NCI-H2227 treated with DMSO at 0.1 percent for 48 hours (cell line): ENCODE data around the gene CDK15.
"Not testable (repeated sequence)": the region's sequence is repeated elsewhere in the genome, so short reads cannot be mapped to it uniquely, and the experiment has no call there.

Source experiments
- DNase-seq: peaks from one replicate; lab custom pipeline; 2025; lab: John Stamatoyannopoulos, UW

Gene CDK15

GRCh38 chr2:201806442-201807170, at the start of gene CDK15:
Gene CDK15, plus strand, starts transcription at chr2:201806537. Its CDS starts 128 bp downstream, at chr2:201806665.
- DNase-seq, result peak; percentile 39

DNA sequence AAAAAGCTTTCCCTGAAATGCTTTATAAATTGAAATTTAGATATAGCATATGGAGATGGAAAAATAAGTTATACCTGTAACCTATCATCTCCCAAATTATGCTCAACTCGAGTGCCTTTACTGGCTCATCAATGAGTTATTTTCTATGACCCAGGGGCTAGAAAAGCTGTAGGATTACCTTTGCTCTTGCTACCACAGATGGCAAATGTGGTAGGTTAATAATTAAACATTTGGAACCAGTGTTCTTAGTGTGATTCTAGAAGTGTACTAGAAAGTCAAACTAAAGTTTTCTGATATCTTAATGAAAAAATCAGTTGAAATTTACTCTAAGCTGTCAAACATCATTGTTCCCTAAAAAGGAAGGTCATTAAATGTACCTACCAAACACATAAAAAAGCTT, 48.1 kb upstream of the CDK15 start:
- no peak for DNase-seq

DNA sequence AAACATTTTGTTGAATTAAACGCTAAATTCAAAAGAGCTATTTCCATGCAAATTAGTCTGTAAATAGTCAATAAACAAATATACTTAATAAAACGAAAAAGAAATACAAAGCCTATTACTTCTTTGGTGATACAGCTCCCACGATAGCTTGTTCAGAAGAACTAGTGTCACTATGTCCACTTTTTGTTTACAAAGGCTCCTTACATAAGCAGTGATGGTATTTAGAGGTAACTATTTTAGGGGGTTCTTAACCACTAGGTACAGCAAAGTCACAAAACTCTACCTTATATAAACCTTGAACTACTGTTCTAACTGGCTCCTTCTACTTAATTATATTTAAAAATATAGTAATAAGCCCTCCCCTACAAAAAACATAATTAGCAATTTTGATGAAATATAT, 47.5 kb upstream of the CDK15 start:
- DNase-seq, result no peak

DNA sequence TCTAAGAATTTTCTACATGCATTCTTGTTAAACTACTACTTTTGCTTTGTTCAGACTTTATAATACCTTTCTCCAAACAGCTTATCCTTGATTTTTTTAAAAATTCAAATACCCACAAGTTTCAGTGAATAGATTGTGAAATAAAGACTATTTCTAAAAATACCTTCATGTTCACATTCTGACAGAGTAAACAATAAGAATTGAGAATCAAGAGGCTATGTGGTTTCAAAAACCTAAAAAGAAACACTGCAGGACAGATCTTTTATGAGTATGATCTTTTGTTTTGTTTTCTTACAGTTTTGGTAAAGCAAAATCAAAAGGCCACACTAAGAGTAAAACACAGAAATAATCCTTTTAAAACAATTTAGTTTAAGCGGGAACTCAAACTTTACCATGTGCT, 46.8 kb upstream of the CDK15 start:
- no peak for DNase-seq

DNA sequence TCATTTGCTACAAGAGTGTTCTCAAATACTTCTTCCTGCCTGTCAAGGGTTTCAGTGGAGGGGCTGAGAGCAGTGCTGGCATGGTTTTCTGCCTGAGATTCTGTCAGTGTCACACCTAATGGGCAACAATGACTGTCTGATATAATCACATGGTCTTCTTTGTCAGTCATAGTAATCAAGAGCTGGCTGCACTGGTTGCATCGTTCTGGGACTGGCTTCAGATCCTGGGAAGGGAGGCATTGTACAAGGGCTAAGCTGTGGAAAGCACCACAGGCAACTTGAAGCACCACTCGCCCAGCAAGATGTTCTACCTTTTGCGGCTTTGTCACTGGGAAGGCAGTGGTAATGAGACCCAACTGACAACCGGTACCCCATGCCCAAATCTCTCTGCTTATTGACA, 45.2 kb upstream of the CDK15 start:
- DNase-seq, result no peak

DNA sequence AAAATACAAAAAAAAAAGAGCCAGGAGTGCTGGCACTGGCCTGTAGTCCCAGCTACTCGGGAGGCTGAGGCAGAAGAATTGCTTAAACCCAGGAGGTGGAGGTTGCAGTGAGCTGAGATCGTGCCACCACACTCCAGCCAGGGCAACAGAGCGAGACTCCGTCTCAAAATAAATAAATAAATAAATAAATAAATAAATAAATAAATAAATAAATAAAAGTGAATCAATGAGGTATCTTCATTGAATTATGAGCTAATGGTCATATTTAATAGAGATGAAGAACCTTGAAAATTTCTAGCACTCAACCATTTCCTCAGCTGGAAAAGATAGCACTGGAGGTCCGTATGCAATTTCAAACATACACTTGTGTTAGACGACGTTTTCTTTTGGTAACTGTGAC, 41.9 kb upstream of the CDK15 start:
- DNase-seq, result not testable (repeated sequence)

- DNase-seq, result no peak
Observed at GRCh38 chr2:201765799-201766198, 40.5 kb upstream of the CDK15 start.

DNA sequence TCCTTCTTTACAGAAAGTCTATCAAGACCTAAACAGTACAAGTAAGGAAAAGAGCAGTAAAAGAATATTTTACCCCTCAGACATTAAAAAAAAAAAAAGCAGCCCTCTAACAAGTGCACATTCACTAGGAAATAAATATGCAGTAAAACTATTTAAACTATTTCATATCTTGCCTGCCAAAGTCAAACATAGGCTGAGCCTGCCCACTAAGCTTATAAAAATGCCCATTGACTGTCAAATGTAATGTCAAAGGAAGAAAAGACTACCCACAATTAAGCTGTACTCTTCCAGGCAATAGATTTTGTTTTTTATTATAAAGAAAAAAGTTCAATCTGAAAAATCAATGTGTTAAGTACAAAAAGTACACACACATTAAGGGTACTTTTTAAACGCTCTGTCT, 37.4 kb upstream of the CDK15 start:
- no peak for DNase-seq

DNA sequence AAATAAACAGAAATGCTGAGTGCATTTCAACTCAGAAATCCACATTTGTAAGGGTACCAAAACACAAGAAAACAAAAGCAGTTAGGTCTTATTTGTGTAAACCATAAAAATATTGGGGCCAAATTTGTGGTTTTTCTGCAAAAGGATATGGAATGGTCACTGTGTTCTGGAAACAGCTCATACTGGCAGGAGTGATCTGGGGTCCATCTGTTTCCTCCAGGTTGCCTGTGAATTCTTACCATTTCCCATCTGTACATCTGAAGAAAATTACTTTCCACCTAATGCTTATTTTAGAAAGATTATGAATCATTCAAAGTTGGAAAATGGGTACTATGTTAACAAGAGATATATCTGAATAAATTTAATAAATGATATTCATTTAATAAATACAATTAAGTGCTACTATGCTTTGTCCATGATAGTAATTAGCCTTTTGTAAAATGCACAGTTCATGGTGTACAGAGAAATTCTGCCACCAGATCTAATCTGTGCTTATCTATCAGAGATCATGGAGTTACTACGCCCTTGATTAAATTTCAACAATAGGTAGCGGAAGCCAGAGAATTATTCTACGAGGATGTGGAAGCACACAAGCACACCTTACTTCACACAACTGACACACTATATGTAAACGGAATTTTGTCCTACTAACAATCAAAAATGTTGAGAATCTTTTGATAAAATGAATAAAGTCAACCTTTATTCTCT, 36.5 kb upstream of the CDK15 start:
- DNase-seq, result no peak

GRCh38 chr2:201773990-201774389, 32.3 kb upstream of the CDK15 start:
- no peak for DNase-seq

- no peak for DNase-seq
Observed at GRCh38 chr2:201774546-201774945, 31.8 kb upstream of the CDK15 start.

- DNase-seq, result no peak
Observed at GRCh38 chr2:201775326-201775725, 31.0 kb upstream of the CDK15 start.

DNA sequence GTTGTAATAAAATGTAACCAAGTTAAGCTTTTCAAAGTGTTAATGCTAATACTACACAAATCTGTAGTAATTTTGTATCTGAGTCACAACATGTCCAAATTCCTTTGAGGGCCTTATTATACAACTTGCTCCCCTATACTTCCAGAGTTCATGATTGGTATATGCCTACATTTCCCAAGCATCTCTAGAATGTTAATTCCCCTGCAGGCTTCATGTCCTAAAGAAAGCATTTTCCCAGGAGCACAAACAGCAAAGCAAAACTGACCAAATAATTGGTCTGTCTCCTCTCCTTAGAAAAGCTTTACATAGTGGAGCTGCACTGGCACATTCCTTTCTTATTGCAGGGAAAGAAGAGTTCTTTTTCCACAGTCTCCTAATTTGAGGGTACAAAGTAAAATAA, 29.3 kb upstream of the CDK15 start:
- no peak for DNase-seq

DNA sequence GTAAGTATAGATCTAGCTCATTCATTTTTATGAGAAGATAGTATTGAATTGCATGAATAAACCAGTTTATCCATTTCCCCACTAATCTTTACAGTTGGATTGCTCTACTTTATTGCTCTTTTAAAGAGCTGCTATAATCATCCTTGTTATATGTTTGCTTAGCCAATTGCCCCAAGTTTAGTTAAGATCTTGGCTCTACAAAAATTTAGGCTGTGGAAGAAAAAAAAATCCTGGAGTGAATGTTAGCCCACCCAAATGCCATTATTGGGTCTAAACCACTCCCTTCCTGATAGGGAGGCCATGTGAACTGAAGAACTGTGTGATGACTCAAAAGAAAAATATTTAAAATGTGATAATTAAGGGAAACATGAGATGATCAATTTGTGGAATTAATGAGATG, 28.5 kb upstream of the CDK15 start:
- DNase-seq, result no peak

- DNase-seq, result peak; percentile 31
Observed at GRCh38 chr2:201779901-201780673, 26.2 kb upstream of the CDK15 start.

DNA sequence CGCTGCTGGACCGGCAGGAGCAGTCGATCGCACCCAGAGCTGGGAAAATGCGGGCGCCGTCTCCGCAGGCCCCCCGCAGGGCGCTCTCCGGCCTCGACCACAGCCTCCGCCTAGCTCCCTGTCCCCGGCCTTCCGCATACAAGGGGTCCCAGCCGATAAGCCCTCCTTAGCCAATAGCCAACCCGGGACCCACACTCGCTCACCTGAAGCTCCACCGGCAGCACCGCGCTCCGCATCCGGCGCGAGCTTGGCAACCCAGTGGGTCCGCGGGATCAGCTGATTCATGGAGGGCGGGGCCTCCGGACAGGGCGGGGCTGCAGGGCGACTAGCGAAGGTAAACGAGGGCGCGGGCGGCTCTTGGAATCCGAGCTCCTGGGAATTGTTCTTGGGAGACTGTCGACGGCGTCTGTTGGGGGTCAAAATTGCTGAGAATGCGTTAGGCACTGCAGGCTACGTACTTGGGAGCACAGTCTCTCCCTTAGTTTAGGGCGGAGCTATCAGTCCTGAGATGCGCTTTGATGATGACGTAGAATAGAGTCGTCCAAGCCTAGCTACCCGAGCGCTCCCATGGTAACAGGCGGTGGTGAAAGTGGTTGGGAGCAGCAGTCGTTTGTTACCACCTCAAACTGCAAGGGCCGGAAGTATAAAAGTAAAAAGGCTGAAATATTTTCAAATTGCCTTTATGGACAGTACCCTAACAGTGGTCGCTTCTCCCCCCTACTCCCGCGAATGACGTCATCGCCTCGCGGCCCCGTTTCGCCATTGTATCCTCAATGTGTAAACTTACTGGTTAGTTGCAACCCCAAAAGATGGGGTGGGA, 25.5 kb upstream of the CDK15 start, which contains the start of gene ALS2:
Gene ALS2 (minus strand): TSS at position 260 of the 820 bp plus-strand sequence. CDS start 12,048 bp downstream, outside the sequence.
- peak; percentile 100 for DNase-seq

- peak; percentile 84 for DNase-seq
Observed at GRCh38 chr2:201781557-201782051, 24.7 kb upstream of the CDK15 start.

- no peak for DNase-seq
Observed at GRCh38 chr2:201784563-201784962, 21.8 kb upstream of the CDK15 start.

DNA sequence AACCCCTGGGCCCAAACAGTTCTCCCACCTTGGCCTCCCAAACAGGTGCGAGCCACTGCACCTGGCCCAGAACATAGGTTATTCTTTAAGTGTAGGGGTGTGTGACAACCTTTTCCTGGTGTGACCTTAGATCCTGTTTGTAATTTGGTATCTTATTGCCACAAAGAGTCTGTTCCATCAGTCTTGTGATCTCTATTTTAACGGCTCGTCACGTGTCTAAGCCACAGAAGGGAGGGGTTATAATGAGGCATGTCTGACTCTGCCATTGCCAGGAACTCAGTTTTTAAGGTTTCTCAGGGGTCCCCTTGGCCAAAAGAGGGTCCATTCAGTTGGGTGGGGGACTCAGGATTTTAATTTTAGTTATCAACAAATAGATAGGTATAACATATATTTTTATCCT, 21.2 kb upstream of the CDK15 start:
- DNase-seq, result no peak

- no peak for DNase-seq
Observed at GRCh38 chr2:201786471-201786870, 19.9 kb upstream of the CDK15 start.

GRCh38 chr2:201788371-201788770, 18.0 kb upstream of the CDK15 start:
- no peak for DNase-seq

GRCh38 chr2:201789395-201789794, 16.9 kb upstream of the CDK15 start:
- no peak for DNase-seq
